ENCODE results near the gene PLA2G1B. TPM values are rescaled to one million over a fixed set of nuclear protein-coding genes. Genes with fewer than 3 reads are reported as not detected.
A peak's percentile ranks its signal among the peaks of the same experiment; 100 is the strongest.

Gene PLA2G1B
- total and polyA plus RNA-seq, 2 experiments from 2014 or later: not detected

DNA sequence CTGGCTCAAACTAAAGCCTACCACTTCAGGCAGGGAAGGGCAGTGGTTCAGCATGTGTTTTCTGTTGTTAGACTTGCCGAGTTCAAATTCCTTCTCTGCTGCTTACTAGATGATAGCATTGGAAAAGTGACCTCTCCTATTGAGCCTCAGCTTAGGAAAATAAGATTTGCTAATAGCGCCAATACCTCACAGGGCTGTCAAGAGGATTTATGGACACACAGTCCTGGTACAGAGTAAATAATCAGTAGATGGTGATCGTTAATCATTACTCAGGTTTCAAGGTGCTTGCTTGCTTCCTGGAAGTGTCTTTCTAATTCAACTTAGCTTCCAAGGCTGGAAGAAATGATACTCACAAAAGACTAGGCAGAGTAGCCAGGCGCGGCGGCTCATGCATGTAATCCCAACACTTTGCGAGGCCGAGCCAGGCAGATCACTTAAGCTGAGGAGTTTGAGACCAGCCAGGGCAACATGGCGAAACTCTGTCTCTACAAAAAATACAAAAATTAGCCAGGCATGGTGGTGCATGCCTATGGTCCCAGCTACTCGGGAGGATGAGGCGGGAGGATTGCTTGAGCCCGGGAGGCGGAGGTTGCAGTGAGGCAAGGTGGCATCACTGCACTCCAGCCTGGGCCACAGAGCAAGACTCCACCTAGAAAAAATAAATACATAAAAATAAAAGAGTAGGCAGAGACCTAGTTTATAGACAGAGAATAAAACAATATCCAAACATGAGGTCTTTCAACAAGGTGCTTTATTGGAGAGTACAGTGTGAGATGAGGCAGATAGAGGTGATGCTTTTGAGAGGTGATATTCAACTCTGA, 6.0 kb downstream of the PLA2G1B start:
- Histone ChIP-seq H3K4me3 (no peak overlapping the region), H3K36me3 (ENCODE audit: low read depth) (no peaks in the 10 kb centered on the region), H3K4me1 (ENCODE audit: insufficient read depth) (peaks cover 4% of the 10 kb centered on the region), H4K20me1 (ENCODE audit: insufficient read depth) (no peaks in the 10 kb centered on the region), H3K27ac (no peak overlapping the region), H2AFZ (no peak overlapping the region), H3F3A (ENCODE audit: insufficient read depth) (no peaks in the 10 kb centered on the region), H3K9ac (no peak overlapping the region), H3K9me3 (ENCODE audit: low read depth) (no peaks in the 10 kb centered on the region), H3K27me3 (replicated peaks; ENCODE audit: insufficient read depth) (no peaks in the 10 kb centered on the region), H3K4me2 (ENCODE audit: unreplicated experiment) (no peak overlapping the region), H3K79me2 (ENCODE audit: insufficient read depth) (no peaks in the 10 kb centered on the region), H3K9me2 (ENCODE audit: insufficient read depth) (no peaks in the 10 kb centered on the region)
- no peak for DNase-seq
- in situ Hi-C loops (cut with MboI): no loop called here
- no peak for TF ChIP-seq EZH2 (IDR thresholded peaks at IDR 0.05; ENCODE audit: insufficient read depth, poor library complexity, severe bottlenecking)
- no peak for TF ChIP-seq EZH2phosphoT487 (IDR thresholded peaks at IDR 0.05; ENCODE audit: insufficient read depth, low read depth)
- WGBS, 2 experiments (ENCODE audit: low coverage in 1 of 2, low lambda C conversion rate in 2 of 2, missing lambda C conversion rate in 2 of 2): 66 to 71% methylated on average over 13 of the region's 13 CpGs

DNA sequence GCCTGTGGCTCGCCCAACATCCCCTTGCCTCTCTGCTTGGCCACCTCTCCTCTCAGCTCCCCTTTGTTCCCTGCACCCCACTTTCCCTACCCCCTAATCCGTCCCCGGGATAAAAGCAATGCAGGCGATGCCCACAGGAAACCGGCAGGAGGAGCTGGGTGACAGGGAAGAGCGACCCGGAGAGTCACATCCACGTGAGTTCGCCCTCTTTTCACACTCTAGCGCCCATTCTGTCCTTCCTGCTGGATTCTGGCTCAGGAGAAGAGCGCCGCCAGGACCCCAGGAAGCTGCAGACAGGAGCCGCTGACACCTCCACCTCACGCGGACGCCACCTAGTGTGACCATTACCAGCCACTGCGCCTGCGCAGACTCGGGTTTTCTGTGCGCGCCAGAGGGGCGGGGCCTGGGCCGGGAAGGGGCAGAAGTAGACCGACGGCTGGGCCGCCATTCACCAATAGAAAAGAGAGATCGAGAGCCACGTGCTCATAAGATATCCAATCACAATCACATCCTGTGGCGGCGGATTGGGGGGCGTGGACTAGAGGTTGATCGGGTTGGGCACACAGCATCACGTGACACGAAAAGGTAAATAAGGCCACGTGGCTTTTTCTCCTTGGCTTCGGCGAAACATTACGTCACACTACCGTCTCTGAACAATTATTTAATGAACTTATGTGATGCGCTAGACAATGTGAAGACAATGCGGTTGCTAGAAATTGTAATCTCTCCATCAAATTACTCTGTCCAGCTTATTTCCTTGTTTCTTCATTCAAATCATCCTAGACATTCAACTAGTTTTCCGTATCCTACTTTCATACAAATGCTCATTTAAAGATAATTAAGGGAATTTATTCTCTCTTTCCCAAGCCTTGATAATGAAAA, 10.1 kb downstream of the PLA2G1B start:
- Histone ChIP-seq H3K4me2 (ENCODE audit: unreplicated experiment) (peak overlapping the region; percentile 84), H2AFZ (peak overlapping the region; percentile 69), H3K79me2 (ENCODE audit: insufficient read depth) (no peaks in the 10 kb centered on the region), H3K27ac (peak overlapping the region; percentile 66), H4K20me1 (ENCODE audit: insufficient read depth) (no peaks in the 10 kb centered on the region), H3K4me1 (ENCODE audit: insufficient read depth) (peaks cover 4% of the 10 kb centered on the region), H3K27me3 (replicated peaks; ENCODE audit: insufficient read depth) (no peaks in the 10 kb centered on the region), H3F3A (ENCODE audit: insufficient read depth) (no peaks in the 10 kb centered on the region), H3K4me3 (peak overlapping the region; percentile 70), H3K9me3 (ENCODE audit: low read depth) (no peaks in the 10 kb centered on the region), H3K9me2 (ENCODE audit: insufficient read depth) (no peaks in the 10 kb centered on the region), H3K9ac (peak overlapping the region; percentile 79), H3K36me3 (ENCODE audit: low read depth) (no peaks in the 10 kb centered on the region)
- TF ChIP-seq EZH2 (IDR thresholded peaks at IDR 0.05; ENCODE audit: insufficient read depth, poor library complexity, severe bottlenecking) (no peak), EZH2phosphoT487 (IDR thresholded peaks at IDR 0.05; ENCODE audit: insufficient read depth, low read depth) (no peak)
- in situ Hi-C loops (cut with MboI): no loop called here
- DNase-seq: peak; percentile 100
- 1 to 2% methylated on average over 39 to 42 of the region's 42 CpGs for WGBS, 2 experiments (ENCODE audit: low coverage in 1 of 2, low lambda C conversion rate in 2 of 2, missing lambda C conversion rate in 2 of 2)

DNA sequence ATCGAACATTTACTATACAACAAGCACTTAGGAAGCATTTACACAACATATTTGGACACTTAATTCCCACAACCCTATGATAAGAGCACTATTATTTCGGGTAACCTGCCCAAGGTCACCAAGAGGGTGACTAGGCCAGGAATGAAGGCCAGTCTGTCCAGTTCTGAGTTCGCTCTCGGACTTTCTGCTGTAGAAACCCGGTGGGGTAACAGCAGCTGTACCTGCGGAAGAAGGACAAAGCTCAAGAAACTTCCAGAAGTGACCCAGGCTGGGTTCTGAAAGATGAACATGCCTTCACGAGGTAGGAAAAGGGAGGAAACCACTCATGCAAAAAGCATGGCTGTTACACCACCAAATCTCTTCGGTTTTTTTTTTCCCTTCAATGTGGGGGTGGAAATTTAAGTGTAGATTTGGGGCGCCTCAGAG, 10.8 kb downstream of the PLA2G1B start:
- H3K27me3 ChIP-seq (replicated peaks; ENCODE audit: insufficient read depth): no peaks in the 10 kb centered on the region
- in situ Hi-C loops (cut with MboI): no loop called here
- 55 to 57% methylated on average over 9 of the region's 9 CpGs for WGBS, 2 experiments (ENCODE audit: low coverage in 1 of 2, low lambda C conversion rate in 2 of 2, missing lambda C conversion rate in 2 of 2)
- no peak for TF ChIP-seq EZH2phosphoT487 (IDR thresholded peaks at IDR 0.05; ENCODE audit: insufficient read depth, low read depth)
- TF ChIP-seq EZH2 (IDR thresholded peaks at IDR 0.05; ENCODE audit: insufficient read depth, poor library complexity, severe bottlenecking): no peak
- peak overlapping the region; percentile 69 for H2AFZ ChIP-seq
- H3K9ac ChIP-seq: peak overlapping the region; percentile 79
- no peaks in the 10 kb centered on the region for H4K20me1 ChIP-seq (ENCODE audit: insufficient read depth)
- no peaks in the 10 kb centered on the region for H3K9me2 ChIP-seq (ENCODE audit: insufficient read depth)
- peak overlapping the region; percentile 66 for H3K27ac ChIP-seq
- no peaks in the 10 kb centered on the region for H3F3A ChIP-seq (ENCODE audit: insufficient read depth)
- H3K36me3 ChIP-seq (ENCODE audit: low read depth): no peaks in the 10 kb centered on the region
- peak overlapping the region; percentile 70 for H3K4me3 ChIP-seq
- no peaks in the 10 kb centered on the region for H3K79me2 ChIP-seq (ENCODE audit: insufficient read depth)
- peak overlapping the region; percentile 69 for H3K4me2 ChIP-seq (ENCODE audit: unreplicated experiment)
- peak; percentile 70 for DNase-seq
- no peaks in the 10 kb centered on the region for H3K9me3 ChIP-seq (ENCODE audit: low read depth)
- peaks cover 4% of the 10 kb centered on the region for H3K4me1 ChIP-seq (ENCODE audit: insufficient read depth)

DNA sequence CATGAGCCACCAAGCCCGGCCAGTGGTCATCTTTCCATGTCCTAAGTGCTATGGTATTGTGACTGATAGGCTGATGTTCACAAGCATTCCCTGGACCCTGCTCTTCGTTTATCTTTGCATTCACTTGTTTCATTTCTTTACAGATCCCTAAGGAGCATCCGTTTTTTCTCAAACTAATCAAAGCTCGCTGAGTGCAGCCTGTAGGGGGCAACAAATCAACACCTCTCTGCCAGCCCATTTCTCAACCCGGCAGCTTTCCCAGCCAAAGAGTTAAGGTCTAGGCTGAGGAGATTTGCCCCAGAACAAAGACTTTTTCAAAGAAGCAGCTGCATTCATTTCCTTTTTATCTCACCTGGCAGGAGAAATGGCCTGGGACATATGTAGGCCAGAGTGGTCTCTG, 13.4 kb downstream of the PLA2G1B start:
- H3K4me2 ChIP-seq (ENCODE audit: unreplicated experiment): no peak overlapping the region
- peak; percentile 25 for DNase-seq
- H3K27ac ChIP-seq: no peak overlapping the region
- H3K9me3 ChIP-seq (ENCODE audit: low read depth): no peaks in the 10 kb centered on the region
- no peaks in the 10 kb centered on the region for H4K20me1 ChIP-seq (ENCODE audit: insufficient read depth)
- no peaks in the 10 kb centered on the region for H3K27me3 ChIP-seq (replicated peaks; ENCODE audit: insufficient read depth)
- H3K36me3 ChIP-seq (ENCODE audit: low read depth): no peaks in the 10 kb centered on the region
- H2AFZ ChIP-seq: no peak overlapping the region
- WGBS, 2 experiments (ENCODE audit: low coverage in 1 of 2, low lambda C conversion rate in 2 of 2, missing lambda C conversion rate in 2 of 2): 33 to 51% methylated on average over 5 of the region's 5 CpGs
- H3F3A ChIP-seq (ENCODE audit: insufficient read depth): no peaks in the 10 kb centered on the region
- no peaks in the 10 kb centered on the region for H3K9me2 ChIP-seq (ENCODE audit: insufficient read depth)
- H3K4me1 ChIP-seq (ENCODE audit: insufficient read depth): peaks cover 4% of the 10 kb centered on the region
- no peak overlapping the region for H3K9ac ChIP-seq
- H3K79me2 ChIP-seq (ENCODE audit: insufficient read depth): no peaks in the 10 kb centered on the region
- no peak for TF ChIP-seq EZH2phosphoT487 (IDR thresholded peaks at IDR 0.05; ENCODE audit: insufficient read depth, low read depth)
- no peak for TF ChIP-seq EZH2 (IDR thresholded peaks at IDR 0.05; ENCODE audit: insufficient read depth, poor library complexity, severe bottlenecking)
- no peak overlapping the region for H3K4me3 ChIP-seq
- in situ Hi-C loops (cut with MboI): no loop called here

All from GM23248 (cell line).